HCEC 1CT (cell line): ENCODE data around the gene RAET1L.
"Not testable (repeated sequence)": the region's sequence is repeated elsewhere in the genome, so short reads cannot be mapped to it uniquely, and the experiment has no call there.

Experiments used
- DNase-seq: peaks from one replicate; pipeline ENCODE4 v3.0.0-alpha.2; 2017

Gene RAET1L

GRCh38 chr6:149990661-149991471 lies 34.5 kb downstream of the RAET1L start:
- no peak for DNase-seq

GRCh38 chr6:149990212-149990660 lies 35.1 kb downstream of the RAET1L start:
- no peak for DNase-seq

DNA sequence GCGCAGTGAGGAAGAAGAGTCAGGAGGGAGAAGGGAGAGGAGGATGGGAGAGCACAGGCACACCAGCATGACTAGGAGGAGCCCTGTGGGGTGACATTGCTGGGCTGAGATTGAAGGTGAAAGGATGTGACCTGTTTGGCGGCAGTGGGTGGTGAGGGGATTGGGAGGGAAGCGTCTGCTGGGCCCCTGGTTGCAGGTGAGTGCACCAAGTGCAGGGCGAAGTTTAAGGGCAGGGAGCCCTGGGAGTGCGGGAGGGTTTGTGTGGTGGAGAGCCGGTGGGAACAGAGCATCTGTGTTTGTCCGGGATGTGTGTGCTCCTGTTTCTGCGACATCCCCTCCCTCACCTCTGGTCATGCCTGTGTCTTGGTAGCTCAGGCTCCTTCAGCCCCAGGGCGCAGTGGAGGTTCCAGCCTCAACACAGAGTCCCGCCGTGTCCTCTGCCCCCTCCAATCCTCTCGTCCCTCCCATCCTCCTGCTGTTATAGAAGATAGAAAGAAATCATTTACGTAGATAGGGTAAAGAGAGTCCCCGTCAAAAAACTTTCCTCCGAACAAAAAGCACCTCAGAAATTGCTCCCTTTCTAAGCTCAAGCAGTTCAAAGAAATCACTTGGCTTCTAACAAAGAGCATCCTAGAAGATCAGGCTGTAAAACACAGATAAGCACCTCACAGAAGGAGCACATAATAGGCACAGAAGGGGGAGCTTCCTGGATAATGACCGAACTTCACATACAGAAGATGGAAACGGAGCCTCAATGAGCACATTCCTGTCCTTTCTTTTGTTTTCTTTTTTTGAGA lies 36.6 kb downstream of the RAET1L start:
- DNase-seq, result no peak

- DNase-seq, result no peak
These were observed 37.7 kb downstream of the RAET1L start for GRCh38 chr6:149987602-149988107.

GRCh38 chr6:149985481-149985937 lies 39.8 kb downstream of the RAET1L start:
- DNase-seq, result no peak

- DNase-seq, result no peak
These were observed 40.6 kb downstream of the RAET1L start for GRCh38 chr6:149984773-149985172.

DNA sequence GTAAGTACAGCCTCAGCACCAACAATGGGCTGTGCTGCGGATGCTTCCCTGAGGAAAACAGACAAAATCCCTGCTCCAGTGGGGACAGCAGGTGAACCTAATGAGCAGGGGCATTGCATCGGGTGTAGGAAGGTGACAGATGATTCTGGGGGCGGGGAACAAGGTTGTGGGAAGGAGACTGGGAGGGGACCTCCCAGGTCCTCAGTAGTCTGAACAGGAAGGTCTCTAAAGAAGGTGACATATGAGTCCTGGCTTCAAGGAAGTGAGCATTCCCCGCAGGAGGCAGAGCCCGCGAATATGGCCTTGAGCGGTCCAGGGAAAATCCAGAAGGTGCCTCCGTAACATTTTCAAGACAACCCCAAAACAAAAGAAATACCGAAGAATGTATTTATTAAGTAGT lies 42.2 kb downstream of the RAET1L start:
- no peak for DNase-seq

DNA sequence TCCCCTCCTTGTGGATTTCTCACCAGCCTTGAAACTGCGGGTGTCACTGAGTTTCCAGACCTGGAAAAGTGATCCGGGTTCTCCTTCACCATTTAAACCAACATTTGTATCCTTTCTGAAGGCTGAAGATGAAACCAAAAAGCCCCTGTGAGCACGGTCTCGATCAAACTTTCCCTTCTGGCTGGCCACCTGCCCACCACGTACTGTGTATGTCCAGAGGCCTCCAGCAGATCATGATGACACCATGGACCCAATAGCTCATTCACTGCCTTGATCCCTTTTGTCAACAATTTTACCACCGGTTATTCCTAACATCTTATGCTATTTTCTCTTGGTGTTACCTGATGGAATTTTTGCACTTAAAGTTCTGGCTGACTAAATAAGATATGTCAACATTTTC lies 46.0 kb downstream of the RAET1L start:
- no peak for DNase-seq

GRCh38 chr6:149978610-149979009 lies 46.7 kb downstream of the RAET1L start:
- no peak for DNase-seq

DNA sequence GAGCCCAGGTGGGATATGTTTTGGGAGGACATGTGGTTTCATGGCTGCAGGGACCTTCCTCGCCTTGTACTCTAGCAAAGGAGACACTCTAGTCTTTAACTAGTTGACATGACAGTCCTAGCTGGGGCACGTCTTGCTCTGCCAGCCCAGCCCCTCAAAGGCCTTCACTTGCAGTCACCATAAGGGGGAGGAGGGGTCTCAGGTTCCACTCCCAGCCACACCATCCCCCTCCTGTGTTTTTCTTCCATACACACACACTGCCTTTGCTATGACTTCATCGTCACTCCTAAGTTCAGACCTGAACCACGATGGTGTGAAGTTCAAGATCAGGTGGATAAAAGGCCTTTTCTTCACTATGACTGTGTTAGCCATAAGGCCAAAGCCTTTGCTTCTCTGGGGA lies 48.1 kb downstream of the RAET1L start:
- DNase-seq, result no peak

DNA sequence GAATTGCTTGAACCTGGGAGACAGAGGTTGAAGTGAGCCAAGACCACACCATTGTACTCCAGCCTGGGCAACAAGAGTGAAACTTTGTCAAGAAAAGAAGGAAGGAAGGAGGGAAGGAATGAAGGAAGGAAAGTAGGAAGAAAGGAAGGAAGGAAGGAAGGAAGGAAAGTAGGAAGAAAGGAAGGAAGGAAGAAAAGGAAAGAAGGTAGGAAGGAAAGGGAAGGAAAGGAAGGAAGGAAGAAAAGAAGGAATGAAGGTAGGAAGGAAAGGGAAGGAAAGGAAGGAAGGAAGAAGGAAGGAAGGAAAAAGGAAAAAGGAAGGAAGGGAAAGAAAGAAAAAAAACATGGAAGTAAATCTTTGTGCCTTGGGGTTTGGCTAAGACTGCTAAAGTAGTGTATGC lies 49.9 kb downstream of the RAET1L start:
- no peak for DNase-seq

DNA sequence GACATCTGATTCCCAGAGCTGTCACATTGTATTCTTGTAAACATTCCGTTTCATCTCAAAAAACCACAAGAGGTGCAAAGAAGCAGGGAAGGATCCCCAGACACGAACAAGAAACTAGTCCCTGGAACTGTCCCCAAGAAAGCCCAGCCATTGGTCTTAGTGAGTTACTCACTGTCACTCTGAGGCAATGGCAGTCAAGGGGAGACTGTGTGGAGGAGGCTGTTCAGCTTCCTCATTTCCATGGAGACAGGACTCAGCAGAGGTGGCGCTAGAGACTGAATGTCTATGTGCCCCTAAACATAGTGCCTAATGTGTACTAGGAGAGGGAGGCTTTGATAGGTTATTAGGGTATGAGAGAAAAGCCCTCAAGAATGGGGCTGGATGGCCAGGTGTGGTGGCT lies 50.5 kb downstream of the RAET1L start:
- no peak for DNase-seq

GRCh38 chr6:149974394-149974793 lies 50.9 kb downstream of the RAET1L start:
- not testable (repeated sequence) for DNase-seq

DNA sequence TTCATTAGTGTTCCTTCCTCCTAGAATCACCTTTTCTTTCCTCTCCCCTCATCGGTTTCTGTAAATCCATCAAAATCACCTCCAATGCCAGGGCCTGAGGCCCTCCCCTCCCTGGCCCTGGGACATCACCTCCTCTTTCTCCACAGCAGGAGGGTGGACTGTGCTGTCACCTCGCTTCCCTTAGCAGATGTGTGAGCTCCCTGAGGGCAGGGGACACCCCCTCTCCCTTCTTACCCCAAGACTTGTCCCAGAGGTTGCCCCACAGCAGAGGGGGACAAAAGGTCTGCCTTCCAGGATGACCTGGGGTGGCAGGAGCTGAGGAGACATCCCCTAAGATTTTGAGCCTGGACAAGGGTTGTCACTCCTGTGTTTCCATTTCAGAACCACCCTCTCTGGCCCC lies 55.7 kb downstream of the RAET1L start:
- DNase-seq, result no peak

DNA sequence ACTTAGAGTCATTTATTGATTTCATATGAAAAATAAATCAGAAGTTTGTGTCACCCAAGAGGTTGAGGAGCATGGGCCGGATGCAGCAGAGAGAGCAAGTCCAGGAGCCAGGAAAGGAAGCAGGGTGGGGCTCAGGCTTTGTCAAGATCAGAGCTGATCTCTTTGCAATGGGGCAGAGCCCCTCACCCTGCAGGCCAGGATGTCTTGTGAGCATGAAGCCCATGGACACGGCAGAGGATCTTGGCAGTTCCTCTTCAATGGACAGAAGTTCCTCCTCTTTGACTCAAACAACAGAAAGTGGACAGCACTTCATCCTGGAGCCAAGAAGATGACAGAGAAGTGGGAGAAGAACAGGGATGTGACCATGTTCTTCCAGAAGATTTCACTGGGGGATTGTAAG lies 56.4 kb downstream of the RAET1L start:
- not testable (repeated sequence) for DNase-seq
